Caco-2 (cell line): ENCODE data around the gene SH2B3. TPM values are rescaled to one million over a fixed set of nuclear protein-coding genes. Genes with fewer than 3 reads are reported as not detected.
A peak's percentile ranks its signal among the peaks of the same experiment; 100 is the strongest.

ENCODE experiments used
- BruUV-seq: library from RNA; stranded (reverse); fragments of 400-500 nt; replicated peaks from 2 replicates; lab custom pipeline; 2021; lab: Mats Ljungman, UMichigan
- CTCF ChIA-PET: fragments of 300-600 bp; sonication (Branson Sonifier 250); formaldehyde crosslinking; loops from one replicate; lab custom pipeline; 2022; ENCODE audit warnings: antibody characterized with exemption; lab: Charles Lee
- POLR2A ChIA-PET: fragments of 300-600 bp; sonication (Branson Sonifier 250); formaldehyde crosslinking; loops from one replicate; lab custom pipeline; 2022; ENCODE audit warnings: antibody characterized with exemption; lab: Charles Lee
- DNase-seq, 2 experiments: peaks; one replicate each; pipeline versions ENCODE4 v3.0.0 to v3.0.0-alpha.2; 2020 to 2022
- H3K27me3 ChIP-seq: replicated peaks from 2 replicates; pipeline ENCODE4 v1.6.0; 2011; ENCODE audit warnings: low read length; ENCODE audit not compliant: control insufficient read depth, insufficient read depth
- H3K36me3 ChIP-seq: 2 replicates; pipeline ENCODE4 v1.5.1; 2011; ENCODE audit warnings: low read length; ENCODE audit not compliant: control insufficient read depth, insufficient read depth
- H3K4me1 ChIP-seq: fragments of 250-450 bp; sonication (Bioruptor Pico); 2 replicates; pipeline ENCODE4 v1.5.1; 2020; ENCODE audit warnings: mild to moderate bottlenecking
- H3K4me3 ChIP-seq: 2 replicates; pipeline ENCODE4 v1.5.1; 2011; ENCODE audit warnings: low read depth, mild to moderate bottlenecking, control low read depth, low read length
- H3K9me3 ChIP-seq: fragments of 250-450 bp; sonication (Bioruptor Pico); 2 replicates; pipeline ENCODE4 v1.5.1; 2020; ENCODE audit warnings: mild to moderate bottlenecking, moderate library complexity
- H3K27ac Mint-ChIP-seq: one replicate; pipeline ENCODE4 v1.8.0; 2022; ENCODE audit warnings: mixed read lengths; ENCODE audit not compliant: unreplicated experiment
- H3K27me3 Mint-ChIP-seq: one replicate; pipeline ENCODE4 v1.8.0; 2022; ENCODE audit warnings: mixed read lengths; ENCODE audit not compliant: insufficient read depth, unreplicated experiment
- H3K36me3 Mint-ChIP-seq: one replicate; pipeline ENCODE4 v1.8.0; 2022; ENCODE audit warnings: mild to moderate bottlenecking, mixed read lengths; ENCODE audit not compliant: insufficient read depth, unreplicated experiment
- H3K4me1 Mint-ChIP-seq: one replicate; pipeline ENCODE4 v1.8.0; 2022; ENCODE audit warnings: low read depth, mixed read lengths; ENCODE audit not compliant: unreplicated experiment
- H3K4me3 Mint-ChIP-seq: one replicate; pipeline ENCODE4 v1.8.0; 2022; ENCODE audit warnings: mild to moderate bottlenecking, moderate library complexity, mixed read lengths; ENCODE audit not compliant: unreplicated experiment
- H3K9me3 Mint-ChIP-seq: one replicate; pipeline ENCODE4 v1.8.0; 2022; ENCODE audit warnings: mixed read lengths; ENCODE audit not compliant: unreplicated experiment
- CTCF ChIP-seq, 2 experiments: fragments of 200-600 bp in 1 of 2; IDR thresholded peaks; 1 replicate in 1 of 2; 2 replicates in 1 of 2; pipeline versions ENCODE4 v1.5.1 to v1.8.0; 2011 to 2022; ENCODE audit warnings: antibody characterized with exemption in 1 of 2, control low read depth in 1 of 2, inconsistent platforms in 1 of 2, low read depth in 1 of 2, low read length in 1 of 2, mild to moderate bottlenecking in 1 of 2, moderate library complexity in 1 of 2; ENCODE audit not compliant: insufficient read depth in 1 of 2, severe bottlenecking in 1 of 2, unreplicated experiment in 1 of 2
- intact Hi-C: fragments of 100-400 bp; cut with micrococcal nuclease; formaldehyde crosslinking; loops from one replicate; pipeline ENCODE4 v1.10.0; 2022; ENCODE audit not compliant: unreplicated experiment
- total RNA-seq: library from RNA; stranded (reverse); gene quantifications from 2 replicates; pipeline ENCODE4 v1.2.3, GENCODE V29; 2022

Gene SH2B3
- total RNA-seq, 1 experiment from 2014 or later = 16.1 TPM

- no peaks in the 10 kb centered on the region for H3K27me3 Mint-ChIP-seq
- peak overlapping the region; percentile 27 for H3K27ac Mint-ChIP-seq
- POLR2A ChIA-PET = no interaction called here
- no peaks in the 10 kb centered on the region for H3K9me3 Mint-ChIP-seq
- intact Hi-C loops = no loop called here
- no peak overlapping the region for H3K4me3 Mint-ChIP-seq
- no peaks in the 10 kb centered on the region for H3K27me3 ChIP-seq
- peaks cover 14% of the 10 kb centered on the region for H3K4me1 ChIP-seq
- no peaks in the 10 kb centered on the region for H3K36me3 ChIP-seq
- no peak overlapping the region for H3K4me3 ChIP-seq
- DNase-seq = no peak
- H3K4me1 Mint-ChIP-seq = peaks cover 14% of the 10 kb centered on the region
- no TSS peak for BruUV-seq
- CTCF ChIA-PET = no interaction called here
- H3K36me3 Mint-ChIP-seq = peaks cover 6% of the 10 kb centered on the region
- no peak for TF ChIP-seq CTCF (IDR thresholded peaks at IDR 0.05; ENCODE audit: insufficient read depth in 1 of 2, low read depth in 1 of 2, low read length in 1 of 2, severe bottlenecking in 1 of 2, unreplicated experiment in 1 of 2)
- H3K9me3 ChIP-seq = no peaks in the 10 kb centered on the region
These were observed 45.3 kb upstream of the SH2B3 start for GRCh38 chr12:111360325-111360930.

GRCh38 chr12:111361073-111361716 lies 44.5 kb upstream of the SH2B3 start:
- no peak overlapping the region for H3K4me3 Mint-ChIP-seq
- DNase-seq = no peak

More at GRCh38 chr12:111361073-111361716, 44.5 kb upstream of the SH2B3 start:
- Histone ChIP-seq H3K4me1 (peaks cover 14% of the 10 kb centered on the region), H3K9me3 (no peaks in the 10 kb centered on the region), H3K36me3 (no peaks in the 10 kb centered on the region), H3K27me3 (no peaks in the 10 kb centered on the region), H3K4me3 (no peak overlapping the region)
- H3K36me3 Mint-ChIP-seq = peaks cover 11% of the 10 kb centered on the region
- H3K27ac Mint-ChIP-seq = peak overlapping the region; percentile 34
- no TSS peak for BruUV-seq
- H3K9me3 Mint-ChIP-seq = no peaks in the 10 kb centered on the region
- no peaks in the 10 kb centered on the region for H3K27me3 Mint-ChIP-seq
- peaks cover 14% of the 10 kb centered on the region for H3K4me1 Mint-ChIP-seq
- POLR2A ChIA-PET = no interaction called here
- intact Hi-C loops = no loop called here
- no peak for TF ChIP-seq CTCF (IDR thresholded peaks at IDR 0.05; ENCODE audit: insufficient read depth in 1 of 2, low read depth in 1 of 2, low read length in 1 of 2, severe bottlenecking in 1 of 2, unreplicated experiment in 1 of 2)
- CTCF ChIA-PET = no interaction called here
